Cardiac septum (tissue), 1 donor: Measurements from ENCODE around the gene EIF5A. TPM values are rescaled to one million over a fixed set of nuclear protein-coding genes. Genes with fewer than 3 reads are reported as not detected.

Source experiments
- DNase-seq: peaks from one replicate; pipeline ENCODE4 v3.0.0-alpha.2; 2020; ENCODE audit warnings: low spot score
- intact Hi-C: fragments of 100-400 bp; cut with DNase I; formaldehyde crosslinking; loops from one replicate; pipeline ENCODE4 v1.14.0; 2022
- long read RNA-seq: library from polyadenylated mRNA; unstranded; transcript quantifications from one replicate; pipeline ENCODE4 v2.0.0, GENCODE V29; 2021
- total RNA-seq: library from RNA; stranded (reverse); fragmentation: NEBNext Ultra II Directional; extraction: Animal tissue kit (Norgen Biotek cat#: 25700); gene quantifications from one replicate; pipeline ENCODE4 v1.2.1, GENCODE V29; 2021
- donor health status: DM: no; HTN: no; CAD: no.

The EIF5A gene
- total RNA-seq: 263 TPM
- long read RNA-seq, transcript EIF5A-201 (6 exons, 1,256 nt): minor isoform, 11 of 471 reads
- long read RNA-seq, transcript EIF5A-202 (6 exons, 1,511 nt): major isoform, 429 of 471 reads
- long read RNA-seq, transcript EIF5A-205 (6 exons, 1,271 nt): minor isoform, 8 of 471 reads
- long read RNA-seq, partial matches to known transcripts: 16 of 471 reads
- long read RNA-seq, other reads (novel, unspliced or antisense): 7 of 471 reads

- intact Hi-C loops: loop anchor here (5.0 kb wide), 2 partner anchors 40 to 70 kb away; partner anchors contain the start of gene PHF23
- peak; percentile 100 for DNase-seq
These were observed at the start of gene EIF5A for GRCh38 chr17:7306911-7307685. EIF5A (plus strand) TSS chr17:7307628; CDS start chr17:7309636, 2,008 bp downstream.

DNA sequence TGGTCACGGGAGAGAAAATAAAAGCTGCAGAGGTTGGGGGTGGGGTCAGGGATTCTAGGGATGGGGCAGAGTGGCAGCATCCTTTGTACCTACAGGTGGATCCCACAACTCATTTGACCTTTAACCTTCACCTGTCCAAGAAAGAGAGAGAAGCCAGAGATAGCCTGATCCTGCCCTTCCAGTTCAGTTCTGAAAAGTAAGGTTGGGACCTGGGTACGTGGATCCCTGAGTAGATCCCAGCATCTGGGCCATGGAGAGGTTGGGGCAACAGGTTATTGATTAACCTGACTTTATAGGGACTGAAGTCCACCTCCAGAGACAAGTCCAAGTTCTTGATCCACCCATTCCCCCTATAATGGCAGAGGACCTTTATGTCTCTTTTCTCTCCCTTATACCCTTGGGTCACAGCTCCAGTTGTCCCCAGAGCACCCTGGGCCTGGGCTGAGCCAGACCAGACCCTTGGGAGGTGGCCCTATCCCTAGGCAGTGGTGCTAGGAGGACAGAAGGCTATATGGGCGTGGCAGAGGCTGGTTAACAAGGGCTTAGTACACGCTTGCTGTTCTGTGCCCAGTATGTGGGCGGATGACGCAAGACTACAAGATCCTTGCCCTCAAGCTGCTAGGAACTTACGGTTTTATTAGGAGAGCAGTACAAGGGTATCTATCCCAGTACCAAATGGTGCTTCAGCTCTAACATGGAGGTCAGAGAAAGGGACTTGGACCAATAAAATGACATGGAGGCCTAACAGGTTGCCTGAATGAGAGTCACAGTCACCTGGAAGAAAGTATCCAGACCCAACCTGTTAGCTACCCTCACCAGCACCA is 48.5 kb upstream of the EIF5A start:
- DNase-seq: no peak

DNA sequence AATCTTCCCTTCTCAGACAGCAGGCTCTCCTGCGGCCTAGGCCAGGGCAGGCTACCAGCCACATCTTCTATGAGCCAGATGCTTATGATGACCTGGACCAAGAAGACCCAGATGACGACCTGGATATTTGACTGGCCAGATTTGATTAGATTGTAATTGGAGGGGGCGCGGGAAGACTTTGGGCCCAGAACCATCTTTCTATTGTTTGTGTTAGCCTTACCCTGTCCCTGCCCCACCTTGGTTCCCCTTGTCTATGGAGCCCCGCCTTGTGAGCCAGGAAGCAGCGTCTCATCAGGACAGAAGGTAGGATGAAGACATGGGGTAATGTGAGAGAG is 47.9 kb upstream of the EIF5A start:
- intact Hi-C loops: no loop called here
- no peak for DNase-seq

More for the DNA sequence above, 48.5 kb upstream of the EIF5A start:
- intact Hi-C loops: no loop called here

GRCh38 chr17:7260151-7260550 is 47.3 kb upstream of the EIF5A start:
- no peak for DNase-seq
- intact Hi-C loops: no loop called here

DNA sequence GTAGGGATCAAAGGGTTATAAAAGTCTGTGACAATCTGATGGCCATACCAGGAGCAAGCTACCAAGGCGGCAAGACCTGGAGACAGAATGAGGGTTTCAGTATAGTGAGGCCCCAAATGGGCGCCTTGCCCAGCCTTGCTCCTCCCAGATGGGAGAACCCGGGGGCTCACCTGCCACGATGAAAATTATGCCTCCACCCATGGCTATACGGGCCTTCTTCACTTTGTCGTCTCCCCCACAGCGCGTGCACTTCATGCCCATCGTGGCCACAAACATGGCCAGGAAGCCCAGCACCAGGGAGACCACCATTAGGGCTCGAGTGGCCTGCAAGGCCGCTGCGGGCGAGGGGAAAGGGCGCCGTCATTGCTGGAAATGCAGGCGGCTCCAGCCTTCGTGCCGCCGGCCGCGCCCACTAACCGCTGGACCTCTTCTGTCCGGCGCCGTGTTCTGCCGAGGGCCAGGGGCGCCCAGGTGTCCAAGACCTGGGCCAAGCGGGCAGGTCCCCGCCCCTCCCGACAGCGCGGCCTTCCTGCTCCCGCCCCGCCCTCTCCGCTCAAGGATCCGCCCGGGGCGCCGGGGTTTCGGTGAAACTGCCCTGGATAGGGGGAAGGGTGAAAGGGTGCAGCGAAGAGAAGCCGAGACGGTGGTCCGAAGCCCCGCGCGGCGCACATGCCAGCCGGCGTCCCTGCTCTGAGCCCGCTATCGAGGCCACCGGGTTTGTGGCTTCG is 46.6 kb upstream of the EIF5A start:
- no peak for DNase-seq
- intact Hi-C loops: no loop called here

GRCh38 chr17:7261379-7262191 is 45.8 kb upstream of the EIF5A start:
- intact Hi-C loops: no loop called here

GRCh38 chr17:7262192-7262934 is 45.1 kb upstream of the EIF5A start, which contains the start of gene CLDN7:
CLDN7 (minus strand) TSS chr17:7262478; CDS start chr17:7262043, 435 bp downstream.
- no peak for DNase-seq
- intact Hi-C loops: no loop called here

More at GRCh38 chr17:7261379-7262191, 45.8 kb upstream of the EIF5A start:
- DNase-seq: no peak

- DNase-seq: no peak
- intact Hi-C loops: no loop called here
These were observed 44.3 kb upstream of the EIF5A start for GRCh38 chr17:7262935-7263800.

DNA sequence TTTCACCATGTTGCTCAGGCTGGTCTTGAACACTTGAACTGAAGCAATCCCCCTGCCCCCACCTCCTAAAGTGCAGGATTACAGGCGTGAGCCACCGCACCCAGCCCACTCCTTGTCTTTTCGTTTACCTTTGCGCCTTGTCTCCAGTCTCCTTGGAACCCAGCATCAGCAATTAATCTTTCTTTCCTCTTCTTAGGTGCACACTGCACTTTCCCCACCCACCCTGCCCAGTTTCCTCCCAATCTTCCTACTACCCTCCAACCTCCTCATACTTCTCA is 43.7 kb upstream of the EIF5A start:
- DNase-seq: no peak
- intact Hi-C loops: no loop called here

- intact Hi-C loops: no loop called here
- DNase-seq: no peak
These were observed 40.6 kb upstream of the EIF5A start for GRCh38 chr17:7266784-7267183.

DNA sequence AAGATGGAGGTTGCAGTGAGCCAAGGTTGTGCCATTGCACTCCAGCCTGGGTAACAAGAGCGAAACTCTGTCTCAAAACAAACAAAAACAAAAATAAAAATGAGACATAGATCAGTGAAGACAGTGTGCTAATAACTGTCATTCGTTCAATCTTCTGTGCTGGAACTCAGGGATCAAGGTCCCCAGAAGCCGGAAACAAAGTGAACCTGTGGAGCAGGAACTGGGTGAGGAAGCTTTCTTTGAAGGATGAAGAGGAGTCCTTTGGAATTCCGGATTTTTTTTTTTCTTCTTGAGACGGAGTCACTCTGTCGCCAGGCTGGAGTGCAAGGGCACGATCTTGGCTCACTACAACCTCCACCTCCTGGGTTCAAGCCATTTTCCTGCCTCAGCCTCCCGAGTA is 28.0 kb upstream of the EIF5A start:
- intact Hi-C loops: no loop called here
- no peak for DNase-seq

DNA sequence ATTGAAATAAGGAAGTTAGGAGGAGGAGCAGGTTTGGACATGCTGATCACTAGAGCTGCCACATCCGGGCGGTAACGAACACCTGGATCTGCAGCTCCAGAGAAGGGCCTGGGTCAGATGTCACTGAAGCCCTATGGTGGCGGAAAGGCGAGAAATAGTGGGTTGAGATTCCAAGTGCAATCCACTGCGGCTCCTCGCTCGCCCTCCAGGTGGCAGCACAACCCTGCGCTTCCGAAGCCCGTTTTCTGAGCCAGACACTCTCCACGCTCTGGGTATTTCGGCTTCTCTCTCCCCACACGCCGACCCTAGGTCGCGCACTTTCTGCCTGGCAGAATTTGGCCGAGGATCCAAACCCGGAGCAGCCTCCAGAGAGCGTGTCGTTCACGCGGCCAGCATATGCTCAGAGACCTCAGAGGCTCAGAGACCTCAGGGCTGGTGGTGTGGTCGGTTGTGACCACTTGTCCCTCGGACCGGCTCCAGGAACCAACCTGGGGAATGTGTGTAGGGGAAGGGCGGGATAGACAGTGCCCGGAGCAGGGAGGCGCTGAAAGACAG is 26.8 kb upstream of the EIF5A start:
- intact Hi-C loops: loop anchor here (1.0 to 2.0 kb wide), 3 partner anchors 16 to 72 kb away; partner anchors contain the start of genes ELP5 and KCTD11
- DNase-seq: peak; percentile 89

- intact Hi-C loops: loop anchor here (1.0 to 2.0 kb wide), 2 partner anchors 29 to 71 kb away; partner anchors contain the start of genes ELP5 and KCTD11
These were observed 26.1 kb upstream of the EIF5A start, which contains the start of gene SLC2A4 for GRCh38 chr17:7281074-7281952. SLC2A4 (plus strand) TSS chr17:7281718; CDS start chr17:7281935, 217 bp downstream.

DNA sequence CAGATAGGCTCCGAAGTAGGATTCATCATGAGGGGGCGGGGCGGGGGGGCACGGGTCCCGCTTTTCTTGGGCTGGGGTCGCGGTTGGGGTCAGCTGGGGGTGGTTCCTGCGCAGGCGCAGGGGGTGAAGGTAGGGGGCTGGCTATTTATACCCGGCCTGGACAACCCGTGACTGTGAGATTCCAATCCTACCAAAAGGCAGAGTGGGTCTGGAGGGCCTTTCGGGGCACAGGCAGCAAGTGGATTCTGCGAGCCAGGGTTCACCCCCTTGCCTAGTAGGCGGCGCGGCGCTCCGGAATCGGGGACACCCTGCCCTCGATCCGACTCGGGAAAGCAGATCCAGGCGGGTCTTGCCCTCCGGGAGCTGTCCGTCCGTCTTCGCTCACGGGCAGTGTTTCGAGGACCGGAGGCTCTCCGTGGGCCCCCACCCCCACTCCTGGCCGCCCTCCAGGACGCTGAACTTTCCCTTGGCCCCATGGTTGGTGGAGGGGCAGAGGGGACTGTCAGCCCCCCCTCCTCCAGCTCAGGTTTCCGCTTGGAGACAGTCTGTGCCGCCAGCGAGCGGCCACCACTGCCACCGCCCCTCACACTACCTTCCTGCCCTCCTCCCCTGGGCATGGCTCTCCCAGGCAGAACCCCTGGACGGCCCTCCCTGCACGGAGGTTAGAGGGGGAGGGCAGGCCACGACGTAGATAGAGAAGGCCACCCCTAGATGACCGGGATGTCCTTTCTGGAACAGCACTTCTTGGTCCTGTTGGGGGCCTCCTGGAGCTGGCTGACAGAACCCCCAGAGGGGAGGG is 25.3 kb upstream of the EIF5A start:
- intact Hi-C loops: loop anchor here (1.0 to 2.0 kb wide), 2 partner anchors 30 to 71 kb away; partner anchors contain the start of genes ELP5 and KCTD11
- peak; percentile 84 for DNase-seq

More at GRCh38 chr17:7281074-7281952, 26.1 kb upstream of the EIF5A start, which contains the start of gene SLC2A4:
- peak; percentile 95 for DNase-seq
